HG03558 (cell line): ENCODE results near the gene PDE7B.
"Not testable (repeated sequence)": the region's sequence is repeated elsewhere in the genome, so short reads cannot be mapped to it uniquely, and the experiment has no call there.

ENCODE experiments used
- ATAC-seq: cut with Tn5 transposase; IDR thresholded peaks from one replicate; pipeline ENCODE4 v1.9.1; 2021; ENCODE audit warnings: moderate number of reproducible peaks; ENCODE audit not compliant: unreplicated experiment; ENCODE audit errors: extremely low read depth

The PDE7B gene

GRCh38 chr6:136210398-136211165, 359.1 kb downstream of the PDE7B start:
- no peak for ATAC-seq

DNA sequence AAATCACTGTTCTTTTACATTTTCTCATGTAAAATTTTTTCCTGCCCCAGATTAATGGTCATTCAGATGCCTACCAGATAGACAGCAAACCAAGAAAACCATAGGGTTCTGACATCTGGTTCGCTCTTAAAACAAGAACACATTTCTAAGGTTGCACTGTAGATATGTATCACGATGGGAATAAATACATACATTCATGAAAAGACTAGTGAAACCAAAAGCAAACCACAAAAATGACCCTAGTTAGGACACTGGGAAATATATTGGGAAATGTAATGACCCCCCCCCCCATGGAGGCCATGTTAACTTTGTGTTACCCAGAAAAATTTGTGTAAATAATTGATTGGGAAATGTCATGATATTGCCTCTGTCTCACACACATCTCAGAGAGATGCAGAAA, 361.1 kb downstream of the PDE7B start:
- no peak for ATAC-seq

DNA sequence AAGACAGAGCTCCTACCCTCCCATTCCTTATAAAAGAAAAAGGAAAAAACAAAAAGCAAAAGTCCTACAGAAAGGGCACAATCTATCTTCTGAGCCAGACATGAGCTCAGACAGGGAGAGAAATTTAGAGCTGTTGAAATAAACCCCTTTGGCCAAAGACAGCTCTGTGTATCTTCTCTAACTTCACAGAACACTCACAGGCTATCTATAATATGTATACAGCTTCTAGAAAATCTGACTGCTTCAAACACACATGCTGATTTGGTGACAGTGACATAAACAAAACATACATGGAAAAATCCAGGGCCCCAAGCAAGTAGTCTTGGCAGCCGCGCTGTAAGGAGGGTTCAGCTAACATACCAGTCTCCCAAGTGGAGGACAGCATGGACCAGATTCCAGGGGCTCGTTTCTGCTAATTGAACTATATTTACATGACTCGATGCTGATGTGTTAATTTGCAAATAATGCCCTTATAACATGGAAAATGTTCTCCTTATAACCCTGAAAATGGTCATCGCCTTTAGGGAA, 361.6 kb downstream of the PDE7B start:
- ATAC-seq = no peak

DNA sequence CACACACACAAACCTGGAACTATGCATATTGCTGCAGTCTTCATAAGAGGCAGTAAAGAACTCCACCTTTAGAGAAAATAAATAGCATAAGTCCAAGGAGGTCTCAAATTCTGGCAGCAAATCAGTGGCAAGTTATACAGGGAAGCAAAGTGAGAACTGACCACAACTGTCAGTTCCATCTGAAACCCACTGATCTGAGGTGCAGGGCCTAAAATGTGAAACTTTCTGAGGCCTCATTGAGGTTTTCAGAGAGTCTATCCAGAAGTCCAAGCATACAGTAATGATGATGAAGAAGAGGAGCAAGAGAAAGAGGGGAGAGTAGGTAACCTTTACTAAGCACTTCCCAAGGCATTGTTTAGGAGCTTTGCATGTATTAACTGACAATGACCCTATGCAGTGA, 362.4 kb downstream of the PDE7B start:
- ATAC-seq = no peak

- ATAC-seq = no peak
Measured at GRCh38 chr6:136216503-136217401, 365.3 kb downstream of the PDE7B start.

GRCh38 chr6:136224974-136225373, 373.5 kb downstream of the PDE7B start:
- not testable (repeated sequence) for ATAC-seq

- no peak for ATAC-seq
Measured at GRCh38 chr6:136225496-136225895, 374.0 kb downstream of the PDE7B start.

DNA sequence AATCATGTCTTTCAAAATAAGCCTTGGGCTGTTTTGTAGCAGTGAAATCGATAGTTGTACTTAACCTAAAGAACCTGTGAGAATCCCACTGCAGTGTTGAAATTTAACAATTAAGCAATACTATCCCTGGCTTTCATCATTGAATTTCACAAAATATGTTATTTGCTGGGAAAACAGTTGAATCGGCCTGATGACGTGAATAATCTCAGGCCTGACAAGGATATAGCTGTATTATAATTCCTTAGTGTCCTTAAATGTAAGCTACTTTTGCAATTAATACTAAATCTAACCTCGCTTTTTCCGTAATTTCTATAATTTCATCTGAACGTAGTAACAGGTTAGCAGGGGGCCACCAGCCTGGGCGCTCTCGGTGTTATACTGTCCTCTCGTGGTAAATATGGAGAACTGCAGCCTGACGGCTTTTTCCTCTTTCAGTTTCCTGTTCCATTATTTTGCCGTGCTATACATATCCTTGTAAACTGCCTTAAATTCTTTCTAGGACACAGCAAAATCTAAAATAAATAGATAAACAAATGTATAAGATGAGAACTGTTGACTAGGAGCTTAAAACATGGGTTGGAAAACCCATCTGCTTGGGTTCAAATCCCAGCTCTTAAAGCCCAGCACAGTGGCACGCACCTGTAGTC, 374.6 kb downstream of the PDE7B start:
- peak; percentile 84 for ATAC-seq

DNA sequence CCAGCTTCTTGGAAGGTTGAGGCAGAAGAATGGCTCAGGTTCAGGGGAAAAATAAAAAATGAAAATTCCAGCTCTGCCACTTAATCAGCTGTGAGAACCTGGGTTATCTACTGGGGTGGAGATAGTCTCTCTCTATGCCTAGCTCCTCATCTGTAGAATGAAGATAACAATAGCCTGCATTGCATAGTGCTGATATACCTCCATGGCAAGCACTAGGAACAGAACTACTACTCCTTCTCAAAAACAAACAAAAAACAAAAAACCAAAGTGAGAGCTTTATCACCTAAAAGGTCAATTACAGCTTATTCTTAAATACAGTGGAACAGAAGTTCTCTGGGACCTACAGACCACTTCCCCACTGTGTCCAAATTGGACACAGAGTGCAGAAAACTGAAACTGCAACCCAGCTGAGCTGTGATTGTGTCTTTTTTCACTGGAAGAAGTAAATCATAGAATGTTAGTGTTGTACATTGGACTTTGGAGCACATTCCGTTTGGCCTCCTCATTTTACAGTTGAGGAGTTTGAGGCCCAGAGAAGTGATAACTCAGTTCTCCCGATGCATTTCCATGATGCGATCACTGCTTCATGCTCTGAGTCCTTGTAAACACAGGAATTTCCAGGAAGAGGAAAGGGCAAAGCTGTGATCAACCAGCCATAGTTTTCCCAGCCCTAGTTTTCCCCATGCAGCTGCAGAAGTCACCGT, 375.3 kb downstream of the PDE7B start:
- no peak for ATAC-seq

DNA sequence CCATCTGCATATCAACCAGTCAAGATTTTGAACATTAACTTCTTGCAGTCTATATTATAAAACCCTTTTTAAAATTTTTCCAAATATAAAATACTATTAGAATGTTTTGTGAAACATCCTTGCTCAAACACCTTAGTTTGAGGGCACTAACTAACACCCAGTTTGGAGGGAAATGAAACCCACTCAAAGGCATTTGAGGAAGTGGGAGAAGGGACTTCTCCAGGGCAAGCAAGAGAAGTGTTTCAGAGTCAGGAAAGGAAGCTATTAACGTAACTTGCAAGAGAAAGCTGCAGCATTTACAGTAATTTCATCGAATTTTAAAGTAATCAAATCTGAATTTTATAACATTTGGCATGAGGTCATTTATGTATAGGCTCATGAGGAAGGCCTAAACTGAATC, 377.3 kb downstream of the PDE7B start:
- no peak for ATAC-seq

- ATAC-seq = no peak
Measured at GRCh38 chr6:136230219-136230853, 378.8 kb downstream of the PDE7B start.

- no peak for ATAC-seq
Measured at GRCh38 chr6:136232701-136233100, 381.2 kb downstream of the PDE7B start.

GRCh38 chr6:136235233-136235564, 383.7 kb downstream of the PDE7B start:
- ATAC-seq = no peak

DNA sequence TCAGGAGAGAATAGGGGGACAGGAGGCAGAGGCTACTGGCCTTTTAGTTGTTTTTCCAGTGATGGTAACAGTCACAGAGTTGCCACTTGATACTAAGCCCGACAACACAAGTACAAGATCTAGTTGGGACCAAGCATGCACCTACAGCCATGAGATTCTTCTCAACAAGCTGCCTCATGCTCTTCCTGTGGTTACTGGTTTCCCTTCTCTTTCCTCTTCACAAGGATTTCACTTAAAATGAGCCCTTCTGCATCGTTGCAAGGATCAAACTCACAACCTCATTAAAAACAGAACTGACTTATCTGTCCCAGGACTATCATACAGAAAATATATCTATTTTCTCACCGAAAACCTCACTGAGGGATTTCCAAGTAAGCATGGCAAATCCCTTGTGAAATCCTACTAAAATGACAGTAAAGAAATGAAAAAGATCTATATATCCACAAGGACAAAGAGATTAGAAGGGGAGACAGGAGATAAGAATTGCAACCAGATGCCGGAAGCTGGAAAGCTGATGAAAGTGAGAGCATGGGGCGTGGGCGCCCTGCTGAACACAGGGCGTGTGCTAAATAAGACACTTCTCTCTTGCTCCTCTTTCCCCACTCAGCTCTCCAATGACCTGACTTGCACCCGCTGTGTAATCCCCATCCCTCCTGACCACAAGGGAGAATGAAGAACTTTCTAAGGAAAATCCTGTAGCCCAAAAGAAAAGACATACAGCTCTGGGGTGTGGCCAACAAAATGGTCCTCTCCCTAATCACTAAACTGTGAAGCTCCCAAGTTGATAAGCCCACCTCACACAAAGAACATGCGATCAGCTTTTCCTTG, 385.2 kb downstream of the PDE7B start:
- no peak for ATAC-seq

- no peak for ATAC-seq
Measured at GRCh38 chr6:136244061-136244616, 392.6 kb downstream of the PDE7B start.
